ENCODE results near the gene TCF25.

DNA sequence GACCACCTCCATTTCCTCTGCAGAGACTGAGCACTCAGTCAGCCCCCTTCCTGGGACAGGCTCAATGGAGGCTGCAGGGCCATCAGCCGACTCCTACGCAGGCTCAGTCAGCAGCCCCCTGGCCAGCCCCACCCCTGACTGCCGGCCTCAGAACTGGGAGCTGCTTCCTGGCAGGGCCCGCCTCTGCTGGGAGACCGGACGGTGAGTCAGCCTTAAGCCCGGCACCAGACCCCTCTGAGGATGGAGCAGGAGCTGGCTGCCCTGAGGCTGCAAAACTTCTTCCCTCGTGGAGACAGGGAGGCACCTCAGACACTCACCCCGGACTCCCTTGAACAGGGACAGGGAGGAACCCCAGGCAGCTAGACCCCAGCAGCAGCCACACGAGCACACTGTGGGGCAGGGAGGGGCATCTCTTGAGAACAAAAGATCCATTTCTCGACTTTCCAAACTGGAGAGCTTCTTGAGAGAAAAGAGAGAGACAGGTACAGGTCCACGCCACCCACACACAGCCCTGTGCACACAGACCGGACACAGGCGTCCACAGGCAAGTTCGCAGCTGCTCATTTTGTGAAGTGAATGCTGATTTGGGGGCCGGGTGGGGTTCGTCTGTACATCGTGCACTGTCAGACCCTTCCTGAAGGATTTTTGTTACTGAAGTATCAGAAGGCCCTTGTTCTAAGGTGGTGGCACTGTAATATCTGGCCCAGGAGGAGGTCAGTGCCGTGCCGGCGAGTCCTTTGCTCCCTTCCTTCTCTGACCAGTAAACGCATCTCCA, 48.5 kb downstream of the TCF25 start:
- TF ChIP-seq POLR2A (IDR thresholded peaks at IDR 0.05; ENCODE audit: low read depth, low read length) (no peak), POLR2AphosphoS5 (IDR thresholded peaks at IDR 0.05; ENCODE audit: low read depth, low read length) (no peak), TAF1 (IDR thresholded peaks at IDR 0.05; ENCODE audit: borderline replicate concordance, low read depth, low read length) (no peak)
